ENCODE measurements around the gene TEF. TPM values are rescaled to one million over a fixed set of nuclear protein-coding genes. Genes with fewer than 3 reads are reported as not detected.
"Not testable (repeated sequence)": the region's sequence is repeated elsewhere in the genome, so short reads cannot be mapped to it uniquely, and the experiment has no call there.

The TEF gene
- total RNA-seq, 2 experiments from 2014 or later, result 1.4 to 1.6 TPM

- H3K36me3 Mint-ChIP-seq, result peaks cover 9% of the 10 kb centered on the region
- peaks cover 26% of the 10 kb centered on the region for H3K4me1 Mint-ChIP-seq (ENCODE audit: low read depth)
- intact Hi-C loops (cut with micrococcal nuclease), result no loop called here
- POLR2A ChIA-PET, result interaction anchor here (2.2 kb wide), 1 partner anchor 210 kb away, joined by 5 read pairs; the partner anchor contains the start of genes DESI1 and XRCC6
- H3K4me3 Mint-ChIP-seq, result no peak overlapping the region
- CTCF ChIA-PET, result interaction anchor here (0.7 to 2.2 kb wide), 4 partner anchors 26 to 115 kb away, joined by 3 to 10 read pairs (median 4); partner anchors contain the start of gene ZC3H7B
- no peaks in the 10 kb centered on the region for H3K27me3 Mint-ChIP-seq
- no peak for DNase-seq
- H3K27ac Mint-ChIP-seq, result peak overlapping the region; percentile 74
- no peaks in the 10 kb centered on the region for H3K9me3 Mint-ChIP-seq
Observed at GRCh38 chr22:41411021-41411851, 29.5 kb downstream of the TEF start.

GRCh38 chr22:41415554-41415953, 33.8 kb downstream of the TEF start:
- CTCF ChIA-PET, result no interaction called here
- Mint-ChIP-seq H3K4me1 (ENCODE audit: low read depth) (peaks cover 24% of the 10 kb centered on the region), H3K27me3 (no peaks in the 10 kb centered on the region), H3K27ac (peak overlapping the region; percentile 98), H3K4me3 (peak overlapping the region; percentile 97), H3K9me3 (no peaks in the 10 kb centered on the region), H3K36me3 (peaks cover 9% of the 10 kb centered on the region)
- no peak for DNase-seq
- intact Hi-C loops (cut with micrococcal nuclease), result no loop called here
- POLR2A ChIA-PET, result interaction anchor here (0.9 kb wide), 1 partner anchor 21 kb away, joined by 3 read pairs; no protein-coding TSS in a partner anchor

GRCh38 chr22:41417622-41418390, 36.1 kb downstream of the TEF start:
- no peaks in the 10 kb centered on the region for H3K27me3 Mint-ChIP-seq
- peaks cover 12% of the 10 kb centered on the region for H3K4me1 Mint-ChIP-seq (ENCODE audit: low read depth)
- no peak overlapping the region for H3K27ac Mint-ChIP-seq

GRCh38 chr22:41418717-41419116, 37.0 kb downstream of the TEF start:
- no peaks in the 10 kb centered on the region for H3K27me3 Mint-ChIP-seq
- no peak for DNase-seq
- H3K27ac Mint-ChIP-seq, result no peak overlapping the region
- H3K36me3 Mint-ChIP-seq, result peaks cover 5% of the 10 kb centered on the region
- POLR2A ChIA-PET, result no interaction called here
- H3K4me1 Mint-ChIP-seq (ENCODE audit: low read depth), result peaks cover 12% of the 10 kb centered on the region
- intact Hi-C loops (cut with micrococcal nuclease), result no loop called here
- CTCF ChIA-PET, result interaction anchor here (0.8 to 1.0 kb wide), 2 partner anchors 15 to 50 kb away, joined by 3 read pairs; partner anchors contain the start of genes ACO2 and PHF5A
- no peak overlapping the region for H3K4me3 Mint-ChIP-seq
- no peaks in the 10 kb centered on the region for H3K9me3 Mint-ChIP-seq

More at GRCh38 chr22:41417622-41418390, 36.1 kb downstream of the TEF start:
- H3K9me3 Mint-ChIP-seq, result no peaks in the 10 kb centered on the region
- no peak overlapping the region for H3K4me3 Mint-ChIP-seq
- H3K36me3 Mint-ChIP-seq, result peaks cover 9% of the 10 kb centered on the region
- ChIA-PET CTCF (interaction anchor here (0.8 to 1.0 kb wide), 2 partner anchors 14 to 51 kb away, joined by 3 read pairs; partner anchors contain the start of genes ACO2 and PHF5A), POLR2A (no interaction called here)
- intact Hi-C loops (cut with micrococcal nuclease), result no loop called here
- DNase-seq, result no peak

- ChIA-PET POLR2A (interaction anchor here (1.2 to 1.6 kb wide), 3 partner anchors 20 to 23 kb away, joined by 4 to 7 read pairs (median 5); partner anchors contain the start of gene TOB2), CTCF (interaction anchor here (0.5 to 1.3 kb wide), 6 partner anchors 20 to 156 kb away, joined by 3 to 6 read pairs (median 3); no protein-coding TSS in a partner anchor)
- Mint-ChIP-seq H3K9me3 (no peaks in the 10 kb centered on the region), H3K4me1 (ENCODE audit: low read depth) (peaks cover 14% of the 10 kb centered on the region), H3K36me3 (peaks cover 10% of the 10 kb centered on the region), H3K27ac (peak overlapping the region; percentile 83), H3K4me3 (no peak overlapping the region), H3K27me3 (no peaks in the 10 kb centered on the region)
- peak; percentile 82 for DNase-seq
- intact Hi-C loops (cut with micrococcal nuclease), result no loop called here
Observed at GRCh38 chr22:41425660-41426365, 44.1 kb downstream of the TEF start.

- CTCF ChIA-PET, result no interaction called here
- Mint-ChIP-seq H3K27ac (no peak overlapping the region), H3K9me3 (no peaks in the 10 kb centered on the region), H3K4me1 (ENCODE audit: low read depth) (peaks cover 14% of the 10 kb centered on the region), H3K27me3 (no peaks in the 10 kb centered on the region), H3K36me3 (peaks cover 19% of the 10 kb centered on the region), H3K4me3 (no peak overlapping the region)
- POLR2A ChIA-PET, result interaction anchor here (0.6 kb wide), 1 partner anchor 12 kb away, joined by 4 read pairs; no protein-coding TSS in a partner anchor
- intact Hi-C loops (cut with micrococcal nuclease), result no loop called here
- no peak for DNase-seq
Observed at GRCh38 chr22:41429232-41429950, 47.6 kb downstream of the TEF start.

- Mint-ChIP-seq H3K9me3 (no peaks in the 10 kb centered on the region), H3K4me3 (no peak overlapping the region), H3K36me3 (peaks cover 19% of the 10 kb centered on the region), H3K4me1 (ENCODE audit: low read depth) (peaks cover 14% of the 10 kb centered on the region), H3K27ac (no peak overlapping the region), H3K27me3 (no peaks in the 10 kb centered on the region)
- ChIA-PET POLR2A (no interaction called here), CTCF (no interaction called here)
- no peak for DNase-seq
- intact Hi-C loops (cut with micrococcal nuclease), result no loop called here
Observed at GRCh38 chr22:41429951-41430332, 48.2 kb downstream of the TEF start.

GRCh38 chr22:41431656-41432055, 49.9 kb downstream of the TEF start:
- Mint-ChIP-seq H3K27ac (no peak overlapping the region), H3K4me3 (no peak overlapping the region), H3K27me3 (no peaks in the 10 kb centered on the region), H3K9me3 (no peaks in the 10 kb centered on the region), H3K4me1 (ENCODE audit: low read depth) (peaks cover 9% of the 10 kb centered on the region), H3K36me3 (peaks cover 25% of the 10 kb centered on the region)
- ChIA-PET CTCF (no interaction called here), POLR2A (no interaction called here)
- DNase-seq, result no peak
- intact Hi-C loops (cut with micrococcal nuclease), result no loop called here

GRCh38 chr22:41433480-41433879, 51.7 kb downstream of the TEF start:
- DNase-seq; H3K9me3 Mint-ChIP-seq; POLR2A ChIA-PET; intact Hi-C loops (cut with micrococcal nuclease); H3K4me3 Mint-ChIP-seq; CTCF ChIA-PET; H3K4me1 Mint-ChIP-seq (ENCODE audit: low read depth); H3K27ac Mint-ChIP-seq; H3K27me3 Mint-ChIP-seq: not testable (repeated sequence)
- H3K36me3 Mint-ChIP-seq, result peaks cover 28% of the 10 kb centered on the region

GRCh38 chr22:41434361-41435003, 52.7 kb downstream of the TEF start:
- H3K36me3 Mint-ChIP-seq, result peaks cover 28% of the 10 kb centered on the region
- CTCF ChIA-PET, result interaction anchor here (1.7 kb wide), 1 partner anchor 31 kb away, joined by 4 read pairs; no protein-coding TSS in a partner anchor
- peaks cover 13% of the 10 kb centered on the region for H3K4me1 Mint-ChIP-seq (ENCODE audit: low read depth)
- H3K27me3 Mint-ChIP-seq; H3K4me3 Mint-ChIP-seq; H3K27ac Mint-ChIP-seq; DNase-seq; intact Hi-C loops (cut with micrococcal nuclease); POLR2A ChIA-PET; H3K9me3 Mint-ChIP-seq: not testable (repeated sequence)

GRCh38 chr22:41435560-41435959, 53.8 kb downstream of the TEF start:
- peak overlapping the region; percentile 21 for H3K27ac Mint-ChIP-seq
- peaks cover 16% of the 10 kb centered on the region for H3K4me1 Mint-ChIP-seq (ENCODE audit: low read depth)
- H3K36me3 Mint-ChIP-seq, result peaks cover 28% of the 10 kb centered on the region
- DNase-seq, result no peak
- no peaks in the 10 kb centered on the region for H3K9me3 Mint-ChIP-seq
- ChIA-PET CTCF (interaction anchor here (1.7 kb wide), 1 partner anchor 32 kb away, joined by 4 read pairs; no protein-coding TSS in a partner anchor), POLR2A (interaction anchor here (1.0 kb wide), 1 partner anchor 10 kb away, joined by 3 read pairs; no protein-coding TSS in a partner anchor)
- no peaks in the 10 kb centered on the region for H3K27me3 Mint-ChIP-seq
- H3K4me3 Mint-ChIP-seq, result no peak overlapping the region
- intact Hi-C loops (cut with micrococcal nuclease), result no loop called here

Data from activated CD4-positive, alpha-beta memory T cell treated with anti-CD3 and anti-CD28 coated beads for 36 hours (primary cell).